Thyroid gland (tissue), 4 donors: Measurements from ENCODE around the gene NAXE.

Source experiments
- POLR2A ChIP-seq, 2 donors: fragments of 450-650 bp; IDR thresholded peaks; one replicate each; pipeline ENCODE4 v1.6.1; 2017; ENCODE audit warnings: antibody characterized with exemption in 2 of 2, mild to moderate bottlenecking in 2 of 2, moderate library complexity in 1 of 2
- TF ChIP-seq, protein P1 (sequence below), 6 experiments: fragments of 200-600 bp in 3 of 6; fragments of 450-650 bp in 3 of 6; sonication (generic) in 3 of 6; IDR thresholded peaks; one replicate each; pipeline ENCODE4 v1.5.1; 2016 to 2019; ENCODE audit warnings: antibody characterized with exemption in 6 of 6, mild to moderate bottlenecking in 2 of 6, inconsistent platforms in 1 of 6, moderate library complexity in 1 of 6

DNA sequence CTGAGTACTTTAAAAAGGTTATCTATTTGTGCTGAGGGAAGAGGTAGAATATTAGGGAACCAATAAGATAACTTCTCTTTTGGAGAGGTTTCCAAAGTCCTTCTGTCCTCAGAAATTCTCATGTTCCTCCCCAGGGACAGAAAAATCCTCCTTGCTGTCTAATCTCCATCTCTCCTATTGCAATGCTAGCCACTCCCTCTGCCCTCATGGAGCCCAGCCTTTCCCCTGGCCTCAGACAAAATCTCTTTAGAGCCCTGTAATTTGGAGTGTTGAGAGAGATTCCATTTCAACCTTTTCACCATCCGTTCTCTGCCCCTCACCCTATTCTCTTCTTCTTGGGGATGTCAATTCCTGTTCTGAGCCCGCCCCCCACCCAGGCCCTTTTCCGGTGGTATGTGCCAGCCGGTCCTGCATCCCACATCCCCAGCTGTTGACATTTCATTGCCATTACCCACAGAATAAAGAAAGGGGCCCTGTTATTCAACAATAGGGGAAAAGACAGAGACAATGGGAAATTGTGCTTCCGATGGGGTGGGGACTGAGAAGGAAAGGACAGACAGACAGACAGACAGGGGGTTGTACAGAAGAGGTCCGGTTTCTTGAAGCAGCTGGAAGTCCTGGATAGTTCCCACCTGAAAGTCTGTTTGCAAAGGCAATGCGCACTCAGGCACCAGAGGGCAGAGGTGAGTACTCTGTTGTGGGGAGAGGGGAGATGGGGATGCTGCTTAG is 27.4 kb downstream of the NAXE start, which contains the start of gene HAPLN2:
- TF ChIP-seq, protein P1, sequence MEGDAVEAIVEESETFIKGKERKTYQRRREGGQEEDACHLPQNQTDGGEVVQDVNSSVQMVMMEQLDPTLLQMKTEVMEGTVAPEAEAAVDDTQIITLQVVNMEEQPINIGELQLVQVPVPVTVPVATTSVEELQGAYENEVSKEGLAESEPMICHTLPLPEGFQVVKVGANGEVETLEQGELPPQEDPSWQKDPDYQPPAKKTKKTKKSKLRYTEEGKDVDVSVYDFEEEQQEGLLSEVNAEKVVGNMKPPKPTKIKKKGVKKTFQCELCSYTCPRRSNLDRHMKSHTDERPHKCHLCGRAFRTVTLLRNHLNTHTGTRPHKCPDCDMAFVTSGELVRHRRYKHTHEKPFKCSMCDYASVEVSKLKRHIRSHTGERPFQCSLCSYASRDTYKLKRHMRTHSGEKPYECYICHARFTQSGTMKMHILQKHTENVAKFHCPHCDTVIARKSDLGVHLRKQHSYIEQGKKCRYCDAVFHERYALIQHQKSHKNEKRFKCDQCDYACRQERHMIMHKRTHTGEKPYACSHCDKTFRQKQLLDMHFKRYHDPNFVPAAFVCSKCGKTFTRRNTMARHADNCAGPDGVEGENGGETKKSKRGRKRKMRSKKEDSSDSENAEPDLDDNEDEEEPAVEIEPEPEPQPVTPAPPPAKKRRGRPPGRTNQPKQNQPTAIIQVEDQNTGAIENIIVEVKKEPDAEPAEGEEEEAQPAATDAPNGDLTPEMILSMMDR (IDR thresholded peaks at IDR 0.05), result peak in 2 of 6 experiments; percentile 10 to 33
- TF ChIP-seq POLR2A (IDR thresholded peaks at IDR 0.05), result no peak
